Measurements from ENCODE around the gene PIWIL4. TPM values are rescaled to one million over a fixed set of nuclear protein-coding genes. Genes with fewer than 3 reads are reported as not detected.
A peak's percentile ranks its signal among the peaks of the same experiment; 100 is the strongest.
"Not testable (repeated sequence)": the region's sequence is repeated elsewhere in the genome, so short reads cannot be mapped to it uniquely, and the experiment has no call there.

Gene PIWIL4
- total and polyA plus RNA-seq, 5 experiments from 2014 or later = 0.98 to 1.6 (median 1.5) TPM; not detected in 2

- H3K36me3 Mint-ChIP-seq = no peaks in the 10 kb centered on the region
- DNase-seq = no peak
- H3K27ac Mint-ChIP-seq = no peak overlapping the region
- no peak for ATAC-seq
- no peaks in the 10 kb centered on the region for H3K9me3 Mint-ChIP-seq
- POLR2A ChIA-PET = no interaction called here
- no peaks in the 10 kb centered on the region for H3K27me3 Mint-ChIP-seq
- peaks cover 0 to 4% (median under 1%) of the 10 kb centered on the region in 4 donors for H3K4me1 Mint-ChIP-seq
- no peak overlapping the region for H3K4me3 Mint-ChIP-seq
Measured at GRCh38 chr11:94557421-94557820, 9.7 kb upstream of the PIWIL4 start.

GRCh38 chr11:94557992-94558391 is 9.2 kb upstream of the PIWIL4 start:
- Mint-ChIP-seq H3K36me3 (no peaks in the 10 kb centered on the region), H3K9me3 (no peaks in the 10 kb centered on the region), H3K27me3 (no peaks in the 10 kb centered on the region), H3K4me3 (no peak overlapping the region), H3K4me1 (peaks cover 0 to 4% (median under 1%) of the 10 kb centered on the region in 4 donors), H3K27ac (no peak overlapping the region)
- ATAC-seq (no peak), DNase-seq (no peak)
- POLR2A ChIA-PET = no interaction called here

GRCh38 chr11:94558468-94558867 is 8.7 kb upstream of the PIWIL4 start:
- H3K4me3 Mint-ChIP-seq = no peak overlapping the region
- no peaks in the 10 kb centered on the region for H3K27me3 Mint-ChIP-seq
- H3K9me3 Mint-ChIP-seq = no peaks in the 10 kb centered on the region
- H3K4me1 Mint-ChIP-seq = peaks cover 0 to 4% (median under 1%) of the 10 kb centered on the region in 4 donors
- no peak for ATAC-seq
- H3K27ac Mint-ChIP-seq = no peak overlapping the region
- DNase-seq = no peak
- no peaks in the 10 kb centered on the region for H3K36me3 Mint-ChIP-seq
- POLR2A ChIA-PET = no interaction called here

- DNase-seq (no peak), ATAC-seq (no peak)
- H3K4me1 Mint-ChIP-seq = peaks cover 0 to 4% (median under 1%) of the 10 kb centered on the region in 4 donors
- H3K27me3 Mint-ChIP-seq = no peaks in the 10 kb centered on the region
- no peaks in the 10 kb centered on the region for H3K9me3 Mint-ChIP-seq
- no peak overlapping the region for H3K4me3 Mint-ChIP-seq
- no peak overlapping the region for H3K27ac Mint-ChIP-seq
- no peaks in the 10 kb centered on the region for H3K36me3 Mint-ChIP-seq
- POLR2A ChIA-PET = no interaction called here
Measured at GRCh38 chr11:94558932-94559331, 8.2 kb upstream of the PIWIL4 start.

GRCh38 chr11:94559361-94559760 is 7.8 kb upstream of the PIWIL4 start:
- POLR2A ChIA-PET = no interaction called here
- ATAC-seq (no peak), DNase-seq (no peak)
- Mint-ChIP-seq H3K9me3 (no peaks in the 10 kb centered on the region), H3K27ac (no peak overlapping the region), H3K27me3 (no peaks in the 10 kb centered on the region), H3K36me3 (no peaks in the 10 kb centered on the region), H3K4me1 (peaks cover 0 to 4% (median under 1%) of the 10 kb centered on the region in 4 donors), H3K4me3 (no peak overlapping the region)

- ATAC-seq (no peak), DNase-seq (no peak)
- no peak overlapping the region for H3K4me3 Mint-ChIP-seq
- no peaks in the 10 kb centered on the region for H3K27me3 Mint-ChIP-seq
- H3K4me1 Mint-ChIP-seq = peaks cover 0 to 1% (median under 1%) of the 10 kb centered on the region in 4 donors
- POLR2A ChIA-PET = no interaction called here
- H3K36me3 Mint-ChIP-seq = no peaks in the 10 kb centered on the region
- H3K9me3 Mint-ChIP-seq = no peaks in the 10 kb centered on the region
- H3K27ac Mint-ChIP-seq = no peak overlapping the region
Measured at GRCh38 chr11:94560834-94561233, 6.3 kb upstream of the PIWIL4 start.

- H3K4me1 Mint-ChIP-seq = peaks cover 0 to 1% (median under 1%) of the 10 kb centered on the region in 4 donors
- no peaks in the 10 kb centered on the region for H3K9me3 Mint-ChIP-seq
- H3K27me3 Mint-ChIP-seq = no peaks in the 10 kb centered on the region
- H3K36me3 Mint-ChIP-seq = no peaks in the 10 kb centered on the region
- POLR2A ChIA-PET = no interaction called here
- no peak overlapping the region for H3K4me3 Mint-ChIP-seq
- ATAC-seq = no peak
- no peak for DNase-seq
- H3K27ac Mint-ChIP-seq = peak overlapping the region in 1 of 10 donors; percentile 75
Measured at GRCh38 chr11:94563176-94563847, 3.9 kb upstream of the PIWIL4 start.

GRCh38 chr11:94563848-94564467 is 3.2 kb upstream of the PIWIL4 start:
- POLR2A ChIA-PET = no interaction called here
- no peaks in the 10 kb centered on the region for H3K36me3 Mint-ChIP-seq
- DNase-seq (no peak), ATAC-seq (no peak)
- H3K9me3 Mint-ChIP-seq = no peaks in the 10 kb centered on the region
- H3K4me1 Mint-ChIP-seq = peaks cover 0 to 1% (median under 1%) of the 10 kb centered on the region in 4 donors
- no peaks in the 10 kb centered on the region for H3K27me3 Mint-ChIP-seq
- no peak overlapping the region for H3K4me3 Mint-ChIP-seq
- H3K27ac Mint-ChIP-seq = no peak overlapping the region

GRCh38 chr11:94568200-94568599 is 1.0 kb downstream of the PIWIL4 start:
- H3K4me3 Mint-ChIP-seq = no peak overlapping the region
- POLR2A ChIA-PET = no interaction called here
- no peaks in the 10 kb centered on the region for H3K4me1 Mint-ChIP-seq
- no peak overlapping the region for H3K27ac Mint-ChIP-seq
- H3K36me3 Mint-ChIP-seq = peaks cover 0 to 4% (median 0%) of the 10 kb centered on the region in 3 donors
- H3K9me3 Mint-ChIP-seq = no peaks in the 10 kb centered on the region
- H3K27me3 Mint-ChIP-seq = no peaks in the 10 kb centered on the region
- DNase-seq (no peak), ATAC-seq (no peak)

GRCh38 chr11:94568717-94569116 is 1.5 kb downstream of the PIWIL4 start:
- Mint-ChIP-seq H3K27me3 (no peaks in the 10 kb centered on the region), H3K36me3 (peaks cover 0 to 4% (median 0%) of the 10 kb centered on the region in 3 donors), H3K4me3 (no peak overlapping the region), H3K9me3 (no peaks in the 10 kb centered on the region), H3K27ac (no peak overlapping the region), H3K4me1 (no peaks in the 10 kb centered on the region)
- POLR2A ChIA-PET = no interaction called here
- DNase-seq (no peak), ATAC-seq (no peak)

GRCh38 chr11:94572975-94573374 is 5.8 kb downstream of the PIWIL4 start:
- H3K9me3 Mint-ChIP-seq, H3K27me3 Mint-ChIP-seq, POLR2A ChIA-PET, H3K4me1 Mint-ChIP-seq, DNase-seq, ATAC-seq, H3K4me3 Mint-ChIP-seq, H3K36me3 Mint-ChIP-seq, H3K27ac Mint-ChIP-seq: not testable (repeated sequence)

- no peak for DNase-seq
- Mint-ChIP-seq H3K27ac (no peak overlapping the region), H3K36me3 (peaks cover 0 to 5% (median 0%) of the 10 kb centered on the region in 3 donors)
Measured at GRCh38 chr11:94574193-94574961, 7.2 kb downstream of the PIWIL4 start.

GRCh38 chr11:94576306-94576705 is 9.1 kb downstream of the PIWIL4 start:
- ATAC-seq (no peak), DNase-seq (no peak)
- Mint-ChIP-seq H3K9me3 (no peaks in the 10 kb centered on the region), H3K4me1 (no peaks in the 10 kb centered on the region), H3K4me3 (no peak overlapping the region), H3K36me3 (peaks cover 0 to 5% (median 0%) of the 10 kb centered on the region in 3 donors), H3K27me3 (peaks cover 0 to 2% (median 0%) of the 10 kb centered on the region in 5 donors), H3K27ac (no peak overlapping the region)
- POLR2A ChIA-PET = no interaction called here

More at GRCh38 chr11:94574193-94574961, 7.2 kb downstream of the PIWIL4 start:
- POLR2A ChIA-PET = no interaction called here
- no peaks in the 10 kb centered on the region for H3K27me3 Mint-ChIP-seq
- ATAC-seq = no peak
- no peaks in the 10 kb centered on the region for H3K9me3 Mint-ChIP-seq
- H3K4me3 Mint-ChIP-seq = peak overlapping the region in 1 of 10 donors; percentile 32
- no peaks in the 10 kb centered on the region for H3K4me1 Mint-ChIP-seq
